HepG2 (cell line): ENCODE results near the gene GABRB3. TPM values are rescaled to one million over a fixed set of nuclear protein-coding genes. Genes with fewer than 3 reads are reported as not detected.

ENCODE experiments used
- ATAC-seq: fragments of 200-7000 bp; cut with Tn5 transposase; 3 replicates; pipeline ENCODE4 v1.9.1; 2020; ENCODE audit warnings: mild to moderate bottlenecking, moderate library complexity
- BruUV-seq: library from RNA; stranded (reverse); fragments of 400-500 nt; replicated peaks from 2 replicates; lab custom pipeline; 2021; lab: Mats Ljungman, UMichigan
- CTCF ChIA-PET: fragments of 300-600 bp; formaldehyde crosslinking; extraction: SDS; loops from one replicate; lab custom pipeline; 2021; ENCODE audit warnings: low total read pairs, inconsistent platforms, low intra/inter-chr PET ratio; lab: Yijun Ruan, JAX
- POLR2A ChIA-PET: fragments of 350-600 bp; sonication (Branson Sonifier 250); formaldehyde crosslinking; loops from one replicate; lab custom pipeline; 2020; ENCODE audit warnings: antibody characterized with exemption, inconsistent platforms; lab: Yijun Ruan, JAX
- DNase-seq: peaks from one replicate; pipeline ENCODE4 v3.0.0-alpha.2; 2015; ENCODE audit warnings: low spot score
- FAIRE-seq: peaks from 3 replicates; lab custom pipeline; 2011; peaks lifted over from hg19 to GRCh38; lab: Jason Lieb, UNC
- H2AFZ ChIP-seq: one replicate; pipeline ENCODE4 v1.6.1; 2011; ENCODE audit warnings: low read length, inconsistent platforms
- H3K27ac ChIP-seq: fragments of 300-600 bp; 3 replicates; pipeline ENCODE4 v1.8.0; 2011; ENCODE audit warnings: mixed run types, mild to moderate bottlenecking, mixed read lengths, low read length, inconsistent platforms; ENCODE audit not compliant: insufficient read depth; ENCODE audit errors: extremely low read length
- H3K27me3 ChIP-seq, 2 experiments: fragments of 200-600 bp in 1 of 2; 2 replicates in 1 of 2; 3 replicates in 1 of 2; pipeline versions ENCODE4 v1.6.0 to v1.8.0; 2011; ENCODE audit warnings: low read length in 2 of 2, mild to moderate bottlenecking in 2 of 2, moderate library complexity in 2 of 2, inconsistent platforms in 1 of 2; ENCODE audit not compliant: insufficient read depth in 2 of 2, control insufficient read depth in 1 of 2
- H3K36me3 ChIP-seq, 2 experiments: fragments of 200-600 bp in 1 of 2; replicated peaks in 1 of 2; 2 replicates in 1 of 2; 3 replicates in 1 of 2; pipeline versions ENCODE4 v1.5.1 to v1.8.0; 2011; ENCODE audit warnings: low read length in 2 of 2, inconsistent platforms in 1 of 2; ENCODE audit not compliant: insufficient read depth in 2 of 2, control insufficient read depth in 1 of 2
- H3K4me1 ChIP-seq: 2 replicates; pipeline ENCODE4 v1.5.1; 2012; ENCODE audit warnings: low read length, inconsistent platforms; ENCODE audit not compliant: insufficient read depth
- H3K4me2 ChIP-seq: 2 replicates; pipeline ENCODE4 v1.6.0; 2011; ENCODE audit warnings: low read depth, low read length, inconsistent platforms
- H3K4me3 ChIP-seq, 3 experiments: fragments of 200-600 bp in 1 of 3; sonication (generic), shearing (Covaris generic) in 1 of 3; replicated peaks in 1 of 3; 2 replicates each; pipeline ENCODE4 v1.5.1; 2011 to 2016; ENCODE audit warnings: low read length in 3 of 3, inconsistent platforms in 2 of 3, low read depth in 2 of 3, mild to moderate bottlenecking in 2 of 3, control low read depth in 1 of 3, mixed read lengths in 1 of 3; ENCODE audit not compliant: insufficient read depth in 1 of 3
- H3K79me2 ChIP-seq: one replicate; pipeline ENCODE4 v1.6.1; 2011; ENCODE audit warnings: low read length, inconsistent platforms; ENCODE audit not compliant: insufficient read depth
- H3K9ac ChIP-seq: 2 replicates; pipeline ENCODE4 v1.6.0; 2011; ENCODE audit warnings: mild to moderate bottlenecking, low read depth, low read length, inconsistent platforms; ENCODE audit not compliant: insufficient read depth
- H3K9me3 ChIP-seq: 2 replicates; pipeline ENCODE4 v1.5.1; 2012; ENCODE audit warnings: mild to moderate bottlenecking, low read length
- H4K20me1 ChIP-seq: 2 replicates; pipeline ENCODE4 v1.6.0; 2011; ENCODE audit warnings: inconsistent platforms, mild to moderate bottlenecking, low read length, moderate library complexity; ENCODE audit not compliant: insufficient read depth
- CEBPB ChIP-seq: IDR thresholded peaks from 2 replicates; pipeline ENCODE4 v1.6.1; 2011; ENCODE audit warnings: low read depth, low read length, improper control_type of control experiment, borderline replicate concordance
- MNT ChIP-seq: fragments of 450-650 bp; IDR thresholded peaks from 2 replicates; pipeline ENCODE4 v1.6.1; 2016
- SMAD1 ChIP-seq: sonication (generic); formaldehyde crosslinking; IDR thresholded peaks from 2 replicates; pipeline ENCODE4 v1.4.0; 2020; ENCODE audit warnings: missing genetic modification reagents, low read depth, mild to moderate bottlenecking, borderline replicate concordance
- THYN1 ChIP-seq: sonication (generic); formaldehyde crosslinking; IDR thresholded peaks from 2 replicates; pipeline ENCODE4 v1.8.1; 2023; ENCODE audit warnings: low read depth, mild to moderate bottlenecking, moderate library complexity, missing genetic modification reagents, borderline replicate concordance
- ZBTB46 ChIP-seq: sonication (generic); formaldehyde crosslinking; IDR thresholded peaks from 2 replicates; pipeline ENCODE4 v1.4.0; 2020; ENCODE audit warnings: mild to moderate bottlenecking, missing genetic modification reagents, borderline replicate concordance
- ZNF253 ChIP-seq: sonication (generic); formaldehyde crosslinking; IDR thresholded peaks from 2 replicates; pipeline ENCODE4 v1.8.0; 2022; ENCODE audit warnings: mild to moderate bottlenecking, missing genetic modification reagents, borderline replicate concordance
- WGBS: methylation state at CpG from one replicate; pipeline ENCODE4 v1.1.6; 2017; ENCODE audit warnings: low lambda C conversion rate; 5-methylcytosine and 5-hydroxymethylcytosine counted together
- in situ Hi-C: cut with HindIII; loops from 2 replicates; pipeline ENCODE4 v1.10.0; 2017; ENCODE audit warnings: low pct_unique_long_range_greater_than_20kb; ENCODE audit not compliant: extremely low pct_ligation_motif_present
- intact Hi-C: fragments of 100-400 bp; cut with micrococcal nuclease; formaldehyde crosslinking; loops from one replicate; pipeline ENCODE4 v1.10.0; 2022; ENCODE audit not compliant: unreplicated experiment
- polyA plus RNA-seq, 8 experiments: library from polyadenylated mRNA; depleted of rRNA in 3 of 8; stranded (reverse) in 7 of 8; unstranded in 1 of 8; fragments of >200 nt; fragmentation: Illumina TruSeq in 4 of 8; extraction: Trizol in 4 of 8; gene quantifications; 2 replicates each; pipeline versions ENCODE4 v1.2.1 to v1.2.3, GENCODE V29; 2011 to 2016; ENCODE audit warnings: low read depth in 4 of 8, missing spikeins in 1 of 8, mixed read lengths in 1 of 8; ENCODE audit not compliant: insufficient read depth in 1 of 8
- total RNA-seq, 5 experiments: library from RNA; depleted of rRNA; stranded (reverse); fragments of >200 nt; fragmentation: Illumina TruSeq; extraction: Trizol; gene quantifications; 2 replicates each; pipeline ENCODE4 v1.2.3, GENCODE V29; 2016; ENCODE audit warnings: low read depth in 1 of 5

The GABRB3 gene
- total and polyA plus RNA-seq, 2 of the 13 experiments (the other 11 are each of a cell fraction or from before 2014, with no cell fraction given): not detected

- no peak overlapping the region for H3K9ac ChIP-seq
- intact Hi-C loops: no loop called here
- DNase-seq (no peak), ATAC-seq (no peak), FAIRE-seq (no peak)
- H3K4me2 ChIP-seq: no peak overlapping the region
- 13% methylated on average over 5 of the region's 5 CpGs for WGBS
- no peaks in the 10 kb centered on the region for H4K20me1 ChIP-seq
- TF ChIP-seq MNT (peak; percentile 62), ZBTB46 (CRISPR knock-in tag) (no peak), ZNF253 (CRISPR knock-in tag) (no peak)
- ChIA-PET POLR2A (no interaction called here), CTCF (no interaction called here)
- no TSS peak for BruUV-seq
- no peaks in the 10 kb centered on the region for H3K4me1 ChIP-seq
- H3K79me2 ChIP-seq: no peaks in the 10 kb centered on the region
- in situ Hi-C loops: no loop called here
- no peaks in the 10 kb centered on the region for H3K36me3 ChIP-seq
- no peak overlapping the region for H3K27ac ChIP-seq
- H3K9me3 ChIP-seq: no peaks in the 10 kb centered on the region
- no peak overlapping the region for H3K4me3 ChIP-seq
- no peak overlapping the region for H2AFZ ChIP-seq
- no peaks in the 10 kb centered on the region for H3K27me3 ChIP-seq
Measured at GRCh38 chr15:26759986-26760385, 12.9 kb downstream of the GABRB3 start.

GRCh38 chr15:26758079-26758478 lies 14.8 kb downstream of the GABRB3 start:
- ChIA-PET POLR2A (no interaction called here), CTCF (no interaction called here)
- Histone ChIP-seq H3K27ac (no peak overlapping the region), H2AFZ (no peak overlapping the region), H4K20me1 (no peaks in the 10 kb centered on the region), H3K36me3 (no peaks in the 10 kb centered on the region), H3K4me2 (no peak overlapping the region), H3K27me3 (no peaks in the 10 kb centered on the region), H3K9ac (no peak overlapping the region), H3K4me1 (no peaks in the 10 kb centered on the region), H3K9me3 (peaks cover 10% of the 10 kb centered on the region; the same call in 1 of the 2 replicates), H3K4me3 (no peak overlapping the region), H3K79me2 (no peaks in the 10 kb centered on the region)
- TF ChIP-seq CEBPB: peak; percentile 59; the same call in 1 of the 2 replicates
- no peak for TF ChIP-seq THYN1 (CRISPR knock-in tag)
- no peak for TF ChIP-seq SMAD1 (CRISPR knock-in tag)
- intact Hi-C loops (no loop called here), in situ Hi-C loops (no loop called here)
- DNase-seq (no peak), ATAC-seq (no peak), FAIRE-seq (no peak)
- no TSS peak for BruUV-seq
- WGBS: under 1% methylated on average over 4 of the region's 4 CpGs
